Adipocyte (in vitro differentiated cells): ENCODE data around the gene NELFCD.

Source experiments
- DNase-seq: peaks from one replicate; pipeline ENCODE4 v3.0.0-alpha.2; 2015; ENCODE audit warnings: low read depth
- H3K27me3 ChIP-seq: replicated peaks from 2 replicates; pipeline ENCODE4 v1.7.0; 2013; ENCODE audit warnings: mild to moderate bottlenecking, low read length, moderate library complexity; ENCODE audit not compliant: control insufficient read depth, insufficient read depth
- H3K36me3 ChIP-seq: 2 replicates; pipeline ENCODE4 v1.7.0; 2013; ENCODE audit warnings: low read length, mild to moderate bottlenecking, moderate library complexity; ENCODE audit not compliant: control insufficient read depth, insufficient read depth, severe bottlenecking
- H3K4me1 ChIP-seq: 2 replicates; pipeline ENCODE4 v1.7.0; 2013; ENCODE audit warnings: mild to moderate bottlenecking, low read length, moderate library complexity; ENCODE audit not compliant: control insufficient read depth, insufficient read depth
- H3K4me3 ChIP-seq: 2 replicates; pipeline ENCODE4 v1.7.0; 2013; ENCODE audit warnings: mild to moderate bottlenecking, low read length, moderate library complexity
- H3K9ac ChIP-seq: 2 replicates; pipeline ENCODE4 v1.7.0; 2013; ENCODE audit warnings: mild to moderate bottlenecking, low read length, moderate library complexity
- H3K9me3 ChIP-seq: 2 replicates; pipeline ENCODE4 v1.7.0; 2013; ENCODE audit warnings: mild to moderate bottlenecking, low read length, moderate library complexity; ENCODE audit not compliant: control insufficient read depth

Gene NELFCD

GRCh38 chr20:59023616-59024015 lies 42.6 kb downstream of the NELFCD start:
- Histone ChIP-seq H3K4me3 (no peak overlapping the region), H3K36me3 (peaks cover 65% of the 10 kb centered on the region), H3K9ac (no peak overlapping the region), H3K27me3 (no peaks in the 10 kb centered on the region), H3K9me3 (no peaks in the 10 kb centered on the region), H3K4me1 (peaks cover 23% of the 10 kb centered on the region)
- no peak for DNase-seq

- peaks cover 28% of the 10 kb centered on the region for H3K4me1 ChIP-seq
- peaks cover 71% of the 10 kb centered on the region for H3K36me3 ChIP-seq
- DNase-seq, result no peak
- H3K4me3 ChIP-seq, result no peak overlapping the region
- no peaks in the 10 kb centered on the region for H3K9me3 ChIP-seq
- no peak overlapping the region for H3K9ac ChIP-seq
- no peaks in the 10 kb centered on the region for H3K27me3 ChIP-seq
Observed at GRCh38 chr20:59024111-59024530, 43.1 kb downstream of the NELFCD start.

- Histone ChIP-seq H3K9me3 (no peaks in the 10 kb centered on the region), H3K4me3 (no peak overlapping the region), H3K36me3 (peaks cover 80% of the 10 kb centered on the region), H3K4me1 (peaks cover 37% of the 10 kb centered on the region), H3K27me3 (no peaks in the 10 kb centered on the region), H3K9ac (no peak overlapping the region)
- no peak for DNase-seq
Observed at GRCh38 chr20:59025086-59025485, 44.0 kb downstream of the NELFCD start.

GRCh38 chr20:59025511-59025910 lies 44.5 kb downstream of the NELFCD start:
- Histone ChIP-seq H3K36me3 (peaks cover 84% of the 10 kb centered on the region), H3K4me1 (peaks cover 42% of the 10 kb centered on the region)
- DNase-seq, result no peak

GRCh38 chr20:59026904-59027740 lies 46.1 kb downstream of the NELFCD start:
- no peaks in the 10 kb centered on the region for H3K9me3 ChIP-seq
- no peak overlapping the region for H3K9ac ChIP-seq
- no peak for DNase-seq
- H3K4me1 ChIP-seq, result peaks cover 45% of the 10 kb centered on the region
- peak overlapping the region; percentile 68 for H3K4me3 ChIP-seq
- no peaks in the 10 kb centered on the region for H3K27me3 ChIP-seq
- peaks cover 84% of the 10 kb centered on the region for H3K36me3 ChIP-seq

More at GRCh38 chr20:59025511-59025910, 44.5 kb downstream of the NELFCD start:
- no peak overlapping the region for H3K4me3 ChIP-seq
- no peaks in the 10 kb centered on the region for H3K27me3 ChIP-seq
- H3K9ac ChIP-seq, result no peak overlapping the region
- no peaks in the 10 kb centered on the region for H3K9me3 ChIP-seq

- H3K4me1 ChIP-seq, result peaks cover 47% of the 10 kb centered on the region
- H3K9me3 ChIP-seq, result no peaks in the 10 kb centered on the region
- H3K9ac ChIP-seq, result peak overlapping the region; percentile 62
- DNase-seq, result peak; percentile 55
- peak overlapping the region; percentile 68 for H3K4me3 ChIP-seq
- H3K36me3 ChIP-seq, result peaks cover 77% of the 10 kb centered on the region
- H3K27me3 ChIP-seq, result no peaks in the 10 kb centered on the region
Observed at GRCh38 chr20:59027741-59028320, 46.8 kb downstream of the NELFCD start.

- Histone ChIP-seq H3K9ac (peak overlapping the region; percentile 62), H3K4me1 (peaks cover 54% of the 10 kb centered on the region), H3K27me3 (no peaks in the 10 kb centered on the region), H3K36me3 (peaks cover 71% of the 10 kb centered on the region), H3K9me3 (no peaks in the 10 kb centered on the region), H3K4me3 (peak overlapping the region; percentile 68)
- DNase-seq, result peak; percentile 28
Observed at GRCh38 chr20:59028812-59029211, 47.8 kb downstream of the NELFCD start.

GRCh38 chr20:59030911-59031563 lies 50.0 kb downstream of the NELFCD start:
- no peak for DNase-seq
- Histone ChIP-seq H3K4me1 (peaks cover 54% of the 10 kb centered on the region), H3K9ac (peak overlapping the region; percentile 96), H3K27me3 (no peaks in the 10 kb centered on the region), H3K4me3 (peak overlapping the region; percentile 97), H3K36me3 (peaks cover 71% of the 10 kb centered on the region), H3K9me3 (no peaks in the 10 kb centered on the region)

GRCh38 chr20:59031564-59032022 lies 50.5 kb downstream of the NELFCD start:
- DNase-seq, result no peak
- no peaks in the 10 kb centered on the region for H3K9me3 ChIP-seq
- peak overlapping the region; percentile 96 for H3K9ac ChIP-seq
- peak overlapping the region; percentile 97 for H3K4me3 ChIP-seq
- H3K4me1 ChIP-seq, result peaks cover 54% of the 10 kb centered on the region
- H3K27me3 ChIP-seq, result no peaks in the 10 kb centered on the region
- H3K36me3 ChIP-seq, result peaks cover 71% of the 10 kb centered on the region

GRCh38 chr20:59032023-59032712 lies 51.1 kb downstream of the NELFCD start, which contains the start of gene ATP5F1E:
Gene ATP5F1E (minus strand): TSS chr20:59032335. CDS start chr20:59032251, 84 bp downstream.
- no peaks in the 10 kb centered on the region for H3K27me3 ChIP-seq
- DNase-seq, result peak; percentile 98
- peaks cover 71% of the 10 kb centered on the region for H3K36me3 ChIP-seq
- peak within 1 kb of the TSS; percentile 96 for H3K9ac ChIP-seq
- H3K9me3 ChIP-seq, result no peaks in the 10 kb centered on the region
- peaks cover 54% of the 10 kb centered on the region for H3K4me1 ChIP-seq
- H3K4me3 ChIP-seq, result peak within 1 kb of the TSS; percentile 97
